ENCODE data around the gene SH3RF1.
"Not testable (repeated sequence)": the region's sequence is repeated elsewhere in the genome, so short reads cannot be mapped to it uniquely, and the experiment has no call there.

The SH3RF1 gene

GRCh38 chr4:169270810-169271691 is at the start of gene SH3RF1:
Gene SH3RF1, minus strand, starts transcription at chr4:169270956. Its CDS starts 1,744 bp downstream, at chr4:169269212.
- peak; percentile 76 for DNase-seq (ENCODE audit: low read depth)

- peak; percentile 86 for DNase-seq (ENCODE audit: low read depth)
Measured at GRCh38 chr4:169315530-169316343, 45.0 kb upstream of the SH3RF1 start.

- peak; percentile 57 for DNase-seq (ENCODE audit: low read depth)
Measured at GRCh38 chr4:169314906-169315305, 44.1 kb upstream of the SH3RF1 start.

GRCh38 chr4:169313732-169314131 is 43.0 kb upstream of the SH3RF1 start:
- no peak for DNase-seq (ENCODE audit: low read depth)

- DNase-seq (ENCODE audit: low read depth), result peak; percentile 67
Measured at GRCh38 chr4:169312690-169313422, 42.1 kb upstream of the SH3RF1 start.

- peak; percentile 69 for DNase-seq (ENCODE audit: low read depth)
Measured at GRCh38 chr4:169311643-169312365, 41.0 kb upstream of the SH3RF1 start.

GRCh38 chr4:169309326-169309967 is 38.7 kb upstream of the SH3RF1 start:
- no peak for DNase-seq (ENCODE audit: low read depth)

GRCh38 chr4:169307576-169307975 is 36.8 kb upstream of the SH3RF1 start:
- no peak for DNase-seq (ENCODE audit: low read depth)

GRCh38 chr4:169305651-169306050 is 34.9 kb upstream of the SH3RF1 start:
- DNase-seq (ENCODE audit: low read depth), result peak; percentile 16

- DNase-seq (ENCODE audit: low read depth), result no peak
Measured at GRCh38 chr4:169305173-169305572, 34.4 kb upstream of the SH3RF1 start.

- no peak for DNase-seq (ENCODE audit: low read depth)
Measured at GRCh38 chr4:169295822-169296221, 25.1 kb upstream of the SH3RF1 start.

- no peak for DNase-seq (ENCODE audit: low read depth)
Measured at GRCh38 chr4:169293343-169294176, 22.8 kb upstream of the SH3RF1 start.

GRCh38 chr4:169287983-169288382 is 17.2 kb upstream of the SH3RF1 start:
- DNase-seq (ENCODE audit: low read depth), result not testable (repeated sequence)

- DNase-seq (ENCODE audit: low read depth), result peak; percentile 49
Measured at GRCh38 chr4:169286562-169287301, 16.0 kb upstream of the SH3RF1 start.

GRCh38 chr4:169283114-169283509 is 12.4 kb upstream of the SH3RF1 start:
- DNase-seq (ENCODE audit: low read depth), result peak; percentile 97

- no peak for DNase-seq (ENCODE audit: low read depth)
Measured at GRCh38 chr4:169282429-169283113, 11.8 kb upstream of the SH3RF1 start.

GRCh38 chr4:169279108-169279507 is 8.4 kb upstream of the SH3RF1 start:
- DNase-seq (ENCODE audit: low read depth), result no peak

GRCh38 chr4:169278624-169279023 is 7.9 kb upstream of the SH3RF1 start:
- DNase-seq (ENCODE audit: low read depth), result no peak

GRCh38 chr4:169277838-169278237 is 7.1 kb upstream of the SH3RF1 start:
- not testable (repeated sequence) for DNase-seq (ENCODE audit: low read depth)

All from amniotic epithelial cell (primary cell).